Heart left ventricle (tissue), 16 donors: ENCODE results near the gene RNF5. TPM values are rescaled to one million over a fixed set of nuclear protein-coding genes. Genes with fewer than 3 reads are reported as not detected.
"Not testable (repeated sequence)": the region's sequence is repeated elsewhere in the genome, so short reads cannot be mapped to it uniquely, and the experiment has no call there.

Source experiments
- ATAC-seq, 4 donors: fragments of 200-7000 bp; cut with Tn5 transposase; one replicate each; pipeline ENCODE4 v1.9.1; 2020 to 2022; ENCODE audit warnings: moderate library complexity in 4 of 4, mild to moderate bottlenecking in 3 of 4, moderate number of reproducible peaks in 1 of 4
- DNase-seq, 5 donors: peaks; one replicate each; pipeline ENCODE4 v3.0.0-alpha.2; 2020
- H3K27ac ChIP-seq, 12 donors: fragments of 200-600 bp; sonication (generic) in 4 of 12; one replicate each; pipeline versions ENCODE4 v1.5.0 to v1.8.0; 2016 to 2022; ENCODE audit warnings: mild to moderate bottlenecking in 2 of 12
- H3K27me3 ChIP-seq, 9 donors: fragments of 200-600 bp; sonication (generic) in 2 of 9; one replicate each; pipeline versions ENCODE4 v1.5.1 to v1.8.0; 2016 to 2022; ENCODE audit warnings: mild to moderate bottlenecking in 3 of 9
- H3K36me3 ChIP-seq, 9 donors: fragments of 200-600 bp; sonication (generic) in 2 of 9; one replicate each; pipeline versions ENCODE4 v1.5.0 to v1.8.0; 2018 to 2022; ENCODE audit warnings: mild to moderate bottlenecking in 2 of 9
- H3K4me1 ChIP-seq, 12 donors: fragments of 200-600 bp; sonication (generic) in 4 of 12; one replicate each; pipeline versions ENCODE4 v1.5.0 to v1.8.0; 2016 to 2022; ENCODE audit warnings: mild to moderate bottlenecking in 3 of 12
- H3K4me3 ChIP-seq, 12 donors: fragments of 200-600 bp; sonication (generic) in 4 of 12; one replicate each; pipeline versions ENCODE4 v1.5.0 to v1.8.0; 2017 to 2022; ENCODE audit warnings: mild to moderate bottlenecking in 9 of 12, moderate library complexity in 4 of 12
- H3K9me3 ChIP-seq, 12 donors: fragments of 200-600 bp; sonication (generic) in 4 of 12; one replicate each; pipeline versions ENCODE4 v1.5.0 to v1.8.0; 2016 to 2022; ENCODE audit warnings: mild to moderate bottlenecking in 1 of 12
- POLR2A ChIP-seq, 2 donors: fragments of 450-650 bp; IDR thresholded peaks; one replicate each; pipeline ENCODE4 v1.6.1; 2017; ENCODE audit warnings: antibody characterized with exemption in 2 of 2, mild to moderate bottlenecking in 2 of 2, moderate library complexity in 2 of 2
- WGBS, 4 donors: extraction: QIAGEN DNeasy Blood & Tissue Kit in 2 of 4; methylation state at CpG; one replicate each; pipeline versions ENCODE4 v1.1.5 to v1.1.7; 2013 to 2018; 5-methylcytosine and 5-hydroxymethylcytosine counted together
- intact Hi-C, 10 donors: fragments of 100-400 bp; cut with DNase I; formaldehyde crosslinking; loops; one replicate each; pipeline versions ENCODE4 v1.11.1 to v1.14.2; 2022
- polyA plus RNA-seq, 2 donors: library from polyadenylated mRNA; stranded (reverse); fragments of 200-250 nt; gene quantifications; one replicate each; pipeline ENCODE4 v1.2.3, GENCODE V29; 2013
- total RNA-seq, 9 donors: library from RNA; depleted of rRNA in 2 of 9; stranded (reverse); fragments of >200 nt in 2 of 9; fragmentation: NEBNext Ultra II Directional in 3 of 9; extraction: Animal tissue kit (Norgen Biotek cat#: 25700) in 3 of 9; gene quantifications; one replicate each; pipeline versions ENCODE4 v1.1.0 to v1.2.4, GENCODE V29; 2016 to 2023
- TF ChIP-seq, protein P1 (sequence below), 12 donors: fragments of 200-600 bp; sonication (generic) in 4 of 12; IDR thresholded peaks; one replicate each; pipeline versions ENCODE4 v1.5.0 to v1.8.0; 2018 to 2022; ENCODE audit warnings: antibody characterized with exemption in 12 of 12, mild to moderate bottlenecking in 5 of 12
- donor health status: ischemic (EF 13 %, LVEDD 7.1; RV severe dilation, severe dysfunction).
- donor health status: healthy with polysubstance abuse.
- donor health status: DM: no; HTN: yes; CAD: no.
- donor health status: DM: no; HTN: no; CAD: no.
- donor health status: ischemic (EF 25% LVEDD 6.9; RV normal size, moderate dysfunction).
- donor health status: ischemic (EF 25% LVEDD 5.7; RV mildly dilated, moderate dysfunction).
- donor health status: healthy.
- donor health status: DM: yes; HTN: yes; CAD: no.
- donor health status: ischemic (EF 35%, LVEDD 5.7; RV mildly dilated, moderate dysfunction).
- donor health status: nonischemic (EF 11% LVEDD 7.7; RV severe dilation, severe dysfunction).
- donor health status: DM: yes; HTN: yes; CAD: no.
- donor health status: PGD.
- donor health status: ischemic (EF 29% LVEDD 5.4; RV normal size, mild dysfunction).
- donor health status: nonischemic (EF 23%, LVEDD 6.1; RV moderate dilation, normal function).

The RNF5 gene
- total and polyA plus RNA-seq, 11 donors, result 62.7 to 136 (median 89.9) TPM

DNA sequence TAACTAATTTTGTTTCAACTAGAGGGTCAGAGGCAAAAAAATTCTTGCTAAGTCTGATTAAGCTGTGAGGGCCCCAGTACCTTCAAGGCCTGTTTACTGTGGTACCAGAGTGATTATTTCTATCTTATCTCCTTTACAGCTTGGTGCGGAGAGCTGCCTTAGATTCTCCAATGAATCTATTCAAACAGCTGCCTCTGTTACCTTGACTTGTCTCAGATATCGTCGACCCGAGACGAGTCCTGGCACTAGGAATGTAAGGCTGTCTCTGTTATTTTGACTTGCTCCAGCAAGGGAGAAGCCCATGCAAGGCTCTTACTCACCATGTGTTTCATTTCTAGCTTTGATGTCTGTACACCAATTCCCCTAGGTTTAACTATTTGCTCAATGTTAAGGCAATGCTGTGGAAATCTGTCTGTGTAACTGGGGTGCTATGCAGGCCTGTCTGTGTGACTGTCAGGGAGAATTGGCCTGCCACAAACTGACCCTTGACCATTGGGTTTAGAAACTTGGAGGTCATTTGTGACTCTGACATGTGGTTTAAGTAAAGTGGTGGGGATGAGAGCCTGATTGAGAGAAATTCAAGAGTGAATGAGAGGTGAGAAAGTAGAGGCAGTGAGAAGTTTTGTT lies 37.7 kb upstream of the RNF5 start:
- 38 to 51% (median 47%) methylated on average over 5 of the region's 5 CpGs for WGBS, 4 donors
- H3K4me1 ChIP-seq, result no peaks in the 10 kb centered on the region
- no peak for DNase-seq
- no peaks in the 10 kb centered on the region for H3K27me3 ChIP-seq
- TF ChIP-seq, protein P1, sequence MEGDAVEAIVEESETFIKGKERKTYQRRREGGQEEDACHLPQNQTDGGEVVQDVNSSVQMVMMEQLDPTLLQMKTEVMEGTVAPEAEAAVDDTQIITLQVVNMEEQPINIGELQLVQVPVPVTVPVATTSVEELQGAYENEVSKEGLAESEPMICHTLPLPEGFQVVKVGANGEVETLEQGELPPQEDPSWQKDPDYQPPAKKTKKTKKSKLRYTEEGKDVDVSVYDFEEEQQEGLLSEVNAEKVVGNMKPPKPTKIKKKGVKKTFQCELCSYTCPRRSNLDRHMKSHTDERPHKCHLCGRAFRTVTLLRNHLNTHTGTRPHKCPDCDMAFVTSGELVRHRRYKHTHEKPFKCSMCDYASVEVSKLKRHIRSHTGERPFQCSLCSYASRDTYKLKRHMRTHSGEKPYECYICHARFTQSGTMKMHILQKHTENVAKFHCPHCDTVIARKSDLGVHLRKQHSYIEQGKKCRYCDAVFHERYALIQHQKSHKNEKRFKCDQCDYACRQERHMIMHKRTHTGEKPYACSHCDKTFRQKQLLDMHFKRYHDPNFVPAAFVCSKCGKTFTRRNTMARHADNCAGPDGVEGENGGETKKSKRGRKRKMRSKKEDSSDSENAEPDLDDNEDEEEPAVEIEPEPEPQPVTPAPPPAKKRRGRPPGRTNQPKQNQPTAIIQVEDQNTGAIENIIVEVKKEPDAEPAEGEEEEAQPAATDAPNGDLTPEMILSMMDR (IDR thresholded peaks at IDR 0.05), result no peak
- TF ChIP-seq POLR2A (IDR thresholded peaks at IDR 0.05), result no peak
- no peaks in the 10 kb centered on the region for H3K36me3 ChIP-seq
- no peak overlapping the region for H3K4me3 ChIP-seq
- H3K27ac ChIP-seq, result no peak overlapping the region
- no peak for ATAC-seq
- intact Hi-C loops, result no loop called here
- no peaks in the 10 kb centered on the region for H3K9me3 ChIP-seq

DNA sequence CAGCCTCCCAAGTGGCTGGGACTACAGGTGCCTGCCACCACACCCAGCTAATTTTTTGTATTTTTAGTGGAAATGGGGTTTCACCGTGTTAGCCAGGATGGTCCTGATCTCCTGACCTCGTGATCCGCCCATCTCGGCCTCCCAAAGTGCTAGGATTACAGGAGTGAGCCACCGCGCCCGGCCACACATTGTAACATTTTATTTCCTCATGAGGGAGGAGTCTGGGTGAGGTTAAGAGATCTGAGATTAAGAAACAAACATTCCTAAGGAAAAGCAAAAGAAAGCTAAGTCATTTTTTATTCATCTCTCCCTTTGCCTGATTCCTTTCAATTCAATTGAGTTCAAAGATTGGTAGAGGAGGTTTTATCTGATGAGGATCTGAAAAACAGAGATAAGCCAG lies 34.0 kb upstream of the RNF5 start:
- H3K36me3 ChIP-seq, intact Hi-C loops, H3K4me1 ChIP-seq, H3K9me3 ChIP-seq, H3K27ac ChIP-seq, DNase-seq, ATAC-seq, H3K4me3 ChIP-seq: not testable (repeated sequence)
- peaks cover 0 to 17% (median 6%) of the 10 kb centered on the region in 9 donors for H3K27me3 ChIP-seq
- 73 to 88% (median 82%) methylated on average over 7 of the region's 7 CpGs for WGBS, 4 donors

DNA sequence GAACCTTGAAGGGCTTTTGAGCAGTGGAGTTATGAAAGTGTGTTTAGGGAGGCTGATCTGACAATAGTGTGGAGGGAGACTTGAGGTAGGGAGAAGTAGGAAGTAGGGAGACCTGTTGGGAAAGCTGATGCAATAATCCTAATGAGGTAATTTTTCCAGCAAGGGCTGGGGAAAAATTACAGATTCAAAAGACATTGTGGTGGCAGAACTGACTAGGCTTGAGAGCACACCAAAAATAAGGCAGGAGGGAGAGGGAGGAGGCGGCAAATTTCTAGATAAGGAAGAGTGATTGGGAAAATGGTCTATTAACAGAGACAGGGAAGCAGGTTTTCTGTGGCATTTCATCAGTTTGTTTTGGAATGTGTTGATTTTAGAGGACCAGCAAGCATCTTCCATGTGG lies 31.9 kb upstream of the RNF5 start:
- intact Hi-C loops, result loop anchor here in 1 of 10 donors (2.0 kb wide), 1 partner anchor 13 kb away; no protein-coding TSS in a partner anchor
- TF ChIP-seq, protein P1 (IDR thresholded peaks at IDR 0.05), result no peak
- TF ChIP-seq POLR2A (IDR thresholded peaks at IDR 0.05), result no peak
- Histone ChIP-seq H3K27me3 (peaks cover 0 to 34% (median 6%) of the 10 kb centered on the region in 9 donors), H3K27ac (no peak overlapping the region), H3K4me1 (peaks cover 0 to 8% (median under 1%) of the 10 kb centered on the region in 12 donors), H3K36me3 (peaks cover 0 to 5% (median 0%) of the 10 kb centered on the region in 9 donors), H3K9me3 (no peaks in the 10 kb centered on the region), H3K4me3 (no peak overlapping the region)
- no peak for ATAC-seq
- WGBS, 4 donors, result 54 to 88% (median 59%) methylated on average over 1 of the region's 1 CpG
- DNase-seq, result no peak

DNA sequence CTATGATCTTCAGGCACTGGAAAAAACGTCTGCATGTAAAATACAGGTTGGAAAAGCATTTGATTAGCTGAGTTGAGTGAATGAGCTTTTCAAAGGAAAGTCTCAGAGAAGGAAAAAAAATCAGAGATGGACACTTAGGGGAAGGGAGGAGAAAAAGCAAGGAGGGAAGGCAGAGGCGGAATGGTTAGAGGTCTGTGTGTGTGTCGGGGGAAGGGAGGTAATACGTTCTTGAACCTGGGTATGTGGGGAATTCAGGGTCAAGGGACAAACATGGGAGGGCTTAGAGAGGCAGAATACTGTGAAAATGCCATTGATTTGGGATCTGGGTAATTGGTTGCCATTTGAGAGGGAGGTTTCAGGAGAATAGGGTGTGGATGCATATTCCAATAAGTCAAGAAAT lies 31.5 kb upstream of the RNF5 start:
- H3K27me3 ChIP-seq, result peaks cover 0 to 34% (median 6%) of the 10 kb centered on the region in 9 donors
- H3K27ac ChIP-seq, result no peak overlapping the region
- H3K4me1 ChIP-seq, result peaks cover 0 to 12% (median 1%) of the 10 kb centered on the region in 12 donors
- DNase-seq (no peak), ATAC-seq (no peak)
- H3K4me3 ChIP-seq, result no peak overlapping the region
- H3K36me3 ChIP-seq, result peaks cover 0 to 5% (median 0%) of the 10 kb centered on the region in 9 donors
- WGBS, 4 donors, result 29 to 39% (median 35%) methylated on average over 4 of the region's 4 CpGs
- TF ChIP-seq, protein P1 (IDR thresholded peaks at IDR 0.05), result no peak
- no peak for TF ChIP-seq POLR2A (IDR thresholded peaks at IDR 0.05)
- H3K9me3 ChIP-seq, result no peaks in the 10 kb centered on the region
- intact Hi-C loops, result loop anchor here in 1 of 10 donors (2.0 kb wide), 1 partner anchor 14 kb away; no protein-coding TSS in a partner anchor
